GM12872 (cell line): ENCODE results near the gene GRN.

Experiments
- CTCF ChIP-seq: IDR thresholded peaks from 3 replicates; pipeline ENCODE4 v1.5.1; 2011; ENCODE audit warnings: low read depth, mild to moderate bottlenecking, low read length, moderate library complexity; ENCODE audit not compliant: insufficient read depth

The GRN gene

GRCh38 chr17:44358066-44358465 is 13.0 kb downstream of the GRN start:
- no peak for TF ChIP-seq CTCF

GRCh38 chr17:44359006-44359405 is 13.9 kb downstream of the GRN start:
- no peak for TF ChIP-seq CTCF

- no peak for TF ChIP-seq CTCF
Observed at GRCh38 chr17:44359458-44360143, 14.5 kb downstream of the GRN start.

- TF ChIP-seq CTCF, result no peak
Observed at GRCh38 chr17:44360144-44360533, 15.0 kb downstream of the GRN start.

GRCh38 chr17:44360826-44361225 is 15.7 kb downstream of the GRN start:
- TF ChIP-seq CTCF, result no peak

GRCh38 chr17:44361292-44362260 is 16.5 kb downstream of the GRN start:
- TF ChIP-seq CTCF, result no peak

GRCh38 chr17:44362459-44362948 is 17.4 kb downstream of the GRN start:
- TF ChIP-seq CTCF, result no peak
